Activated CD4-positive, CD25-positive, alpha-beta regulatory T cell treated with anti-CD3 and anti-CD28 coated beads, Interleukin-2, amount 50 U/mL, for 24 hours (primary cell): ENCODE data around the gene PICK1.
"Not testable (repeated sequence)": the region's sequence is repeated elsewhere in the genome, so short reads cannot be mapped to it uniquely, and the experiment has no call there.

Source experiments
- ATAC-seq, 2 donors: fragments of 150-1000 bp; cut with Tn5 transposase; one replicate each; pipeline ENCODE4 v1.10.0; 2021; ENCODE audit warnings: mild to moderate bottlenecking in 1 of 2, moderate library complexity in 1 of 2

PICK1 gene

GRCh38 chr22:38030311-38031133 lies 26.7 kb upstream of the PICK1 start:
- ATAC-seq: no peak

DNA sequence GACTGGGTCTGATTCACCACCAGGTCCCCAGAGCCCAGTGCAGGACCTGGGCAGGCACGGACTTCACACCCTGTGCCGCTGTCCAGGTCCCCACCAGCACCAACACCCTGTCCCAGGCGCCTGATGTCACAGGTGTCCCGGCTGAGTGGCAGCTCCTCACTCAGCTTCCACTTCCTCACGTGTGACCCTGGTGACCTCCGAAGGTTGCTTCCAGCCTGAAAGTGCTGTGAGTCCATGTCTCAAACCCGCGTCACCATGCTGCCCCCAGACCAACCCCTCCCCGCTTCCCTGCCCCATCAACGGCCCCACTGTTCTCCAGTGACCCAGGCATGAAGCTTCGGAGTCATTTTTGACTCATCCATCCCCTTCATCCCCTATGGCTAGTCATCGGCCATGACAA lies 25.7 kb upstream of the PICK1 start:
- no peak for ATAC-seq

- peak in 1 of 2 donors; percentile 10 for ATAC-seq
Observed at GRCh38 chr22:38032681-38033521, 24.3 kb upstream of the PICK1 start.

- ATAC-seq: no peak
Observed at GRCh38 chr22:38033522-38034277, 23.5 kb upstream of the PICK1 start.

- no peak for ATAC-seq
Observed at GRCh38 chr22:38034278-38034882, 22.8 kb upstream of the PICK1 start.

GRCh38 chr22:38034884-38035529 lies 22.2 kb upstream of the PICK1 start:
- no peak for ATAC-seq

DNA sequence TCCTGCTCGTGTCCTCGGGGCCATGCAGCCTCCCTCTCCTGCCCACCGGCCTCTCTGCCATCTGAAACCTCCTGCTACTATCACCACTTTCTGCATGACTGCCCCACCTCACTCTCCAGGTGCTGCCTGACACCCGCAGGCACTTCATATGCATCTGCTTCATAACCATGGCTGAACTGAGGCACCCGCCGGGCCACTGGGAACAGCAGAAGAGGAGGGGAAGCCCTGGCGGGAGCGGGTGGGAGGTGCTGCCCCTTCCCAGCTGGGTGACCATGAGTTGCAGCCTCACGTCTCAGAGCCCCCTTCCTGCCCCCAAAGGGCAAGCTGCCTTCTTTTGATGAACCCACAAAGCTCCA lies 21.7 kb upstream of the PICK1 start:
- no peak for ATAC-seq

DNA sequence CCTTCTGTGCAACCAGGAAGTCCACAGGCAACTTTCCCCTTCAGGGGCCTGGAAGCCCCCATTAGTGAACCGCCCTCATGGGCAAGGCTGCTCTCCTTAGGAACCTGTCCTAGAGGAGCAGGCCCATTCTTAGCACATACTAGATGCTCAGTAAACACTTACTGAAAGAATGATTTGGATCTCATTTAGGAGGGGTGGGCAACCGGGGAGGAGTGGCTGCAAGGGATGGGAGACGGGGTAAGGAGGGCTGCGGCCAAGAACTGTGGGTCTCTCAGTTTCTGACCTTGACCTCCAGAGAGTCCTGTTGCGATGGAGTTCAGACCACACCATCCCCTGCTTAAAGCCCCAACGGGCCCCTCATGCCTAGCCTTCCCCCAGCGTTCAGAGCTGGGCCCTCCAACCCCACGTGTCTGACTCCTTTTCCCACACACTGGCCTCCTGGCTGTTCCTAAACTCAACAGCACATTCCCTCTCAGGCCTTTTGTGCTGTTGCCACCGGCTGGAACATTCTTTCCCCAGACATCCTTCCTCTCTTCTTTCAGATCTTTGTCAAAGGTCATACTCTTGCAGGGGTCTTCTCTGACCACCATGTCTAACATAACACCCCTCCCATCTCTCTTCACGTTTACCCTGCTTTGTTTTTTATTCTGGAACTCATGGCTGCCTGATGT lies 20.7 kb upstream of the PICK1 start:
- no peak for ATAC-seq

DNA sequence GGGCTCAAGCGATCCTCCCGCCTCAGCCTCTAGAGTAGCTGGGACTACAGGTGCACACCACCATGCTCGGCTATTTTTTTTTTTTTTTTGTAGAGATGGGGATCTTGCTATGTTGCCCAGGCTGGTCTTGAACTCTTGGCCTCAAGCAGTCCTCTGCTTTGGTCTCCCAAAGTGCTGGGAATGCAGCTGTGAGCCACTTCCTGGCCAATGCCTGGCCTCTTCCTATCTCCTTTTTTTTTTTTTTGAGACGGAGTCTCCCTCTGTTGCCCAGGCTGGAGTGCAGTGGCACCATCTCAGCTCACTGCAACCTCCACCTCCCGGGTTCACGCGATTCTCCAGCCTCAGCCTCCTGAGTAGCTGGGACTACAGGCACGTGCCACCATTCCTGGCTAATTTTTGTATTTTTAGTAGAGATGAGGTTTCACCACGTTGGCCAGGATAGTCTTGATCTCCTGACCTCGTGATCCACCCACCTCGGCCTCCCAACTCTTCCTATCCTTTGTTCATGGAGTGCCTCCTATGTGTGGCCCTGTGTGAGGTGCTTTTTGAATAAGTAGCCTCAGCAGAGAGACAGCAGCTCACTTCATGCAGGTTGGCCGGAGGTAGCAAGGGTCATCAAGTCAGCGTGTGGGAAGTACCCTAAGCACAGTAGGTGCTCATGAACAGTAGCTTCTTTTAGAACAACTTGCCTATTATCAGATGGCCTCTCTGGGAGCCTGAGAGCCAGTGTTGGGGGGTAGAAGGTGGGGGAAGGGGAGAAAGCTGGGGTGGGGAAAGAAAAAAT lies 19.6 kb upstream of the PICK1 start:
- not testable (repeated sequence) for ATAC-seq

- ATAC-seq: no peak
Observed at GRCh38 chr22:38038426-38038825, 18.8 kb upstream of the PICK1 start.

- no peak for ATAC-seq
Observed at GRCh38 chr22:38038890-38039812, 18.1 kb upstream of the PICK1 start.

DNA sequence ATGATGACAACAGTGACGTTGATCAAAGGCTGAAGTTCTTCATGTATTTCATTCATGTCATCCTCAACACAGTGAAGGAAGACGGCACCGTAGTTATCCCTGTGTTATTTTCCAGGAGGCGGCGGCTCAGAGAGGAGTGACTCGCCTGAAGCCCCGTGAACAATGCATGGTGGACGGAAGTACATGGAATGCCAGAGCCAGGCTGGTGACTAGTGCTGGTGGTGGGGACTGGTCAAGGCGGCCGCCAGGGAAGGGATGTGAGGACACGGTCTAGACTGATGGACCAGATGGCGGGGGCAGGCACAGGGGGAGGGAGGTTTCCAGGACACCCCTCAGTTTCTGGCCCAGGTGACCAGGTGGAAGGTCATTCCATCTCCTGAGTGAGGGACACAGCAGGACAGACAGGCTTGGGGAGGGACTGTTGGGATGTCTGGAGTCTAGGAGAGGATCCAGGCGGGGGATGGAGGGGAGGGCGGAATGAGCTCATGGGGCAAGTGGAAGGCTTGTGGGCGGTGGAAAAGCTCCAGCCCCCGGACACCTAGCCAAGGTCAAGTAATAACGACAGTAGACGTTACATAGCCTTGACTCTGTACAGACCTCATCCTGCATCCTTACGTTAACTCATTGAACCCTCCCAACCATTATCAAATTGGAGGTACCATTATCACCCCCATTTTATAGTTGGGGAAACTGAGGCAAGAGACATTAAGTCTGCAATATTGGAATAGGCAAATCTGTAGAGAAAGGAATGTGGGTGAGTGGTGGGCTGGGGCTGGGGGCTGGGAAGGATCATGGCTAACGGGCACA lies 16.0 kb upstream of the PICK1 start:
- ATAC-seq: no peak

- ATAC-seq: no peak
Observed at GRCh38 chr22:38041760-38042487, 15.3 kb upstream of the PICK1 start.

DNA sequence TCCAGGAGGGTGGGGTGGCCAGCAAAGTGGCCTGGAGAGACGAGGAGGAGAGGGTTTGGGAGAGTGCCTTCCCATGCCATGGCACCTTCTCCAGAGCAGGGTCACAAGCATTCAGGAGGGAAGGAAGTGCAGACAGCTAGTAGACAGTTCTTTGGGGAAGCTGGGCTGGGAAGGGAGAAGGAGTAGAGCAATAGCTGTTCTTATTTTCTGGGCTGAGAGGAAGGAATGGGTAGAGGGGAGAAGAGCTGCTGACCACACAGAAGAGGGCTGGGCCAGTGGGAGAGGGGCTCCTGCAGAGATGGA lies 14.8 kb upstream of the PICK1 start:
- ATAC-seq: no peak

DNA sequence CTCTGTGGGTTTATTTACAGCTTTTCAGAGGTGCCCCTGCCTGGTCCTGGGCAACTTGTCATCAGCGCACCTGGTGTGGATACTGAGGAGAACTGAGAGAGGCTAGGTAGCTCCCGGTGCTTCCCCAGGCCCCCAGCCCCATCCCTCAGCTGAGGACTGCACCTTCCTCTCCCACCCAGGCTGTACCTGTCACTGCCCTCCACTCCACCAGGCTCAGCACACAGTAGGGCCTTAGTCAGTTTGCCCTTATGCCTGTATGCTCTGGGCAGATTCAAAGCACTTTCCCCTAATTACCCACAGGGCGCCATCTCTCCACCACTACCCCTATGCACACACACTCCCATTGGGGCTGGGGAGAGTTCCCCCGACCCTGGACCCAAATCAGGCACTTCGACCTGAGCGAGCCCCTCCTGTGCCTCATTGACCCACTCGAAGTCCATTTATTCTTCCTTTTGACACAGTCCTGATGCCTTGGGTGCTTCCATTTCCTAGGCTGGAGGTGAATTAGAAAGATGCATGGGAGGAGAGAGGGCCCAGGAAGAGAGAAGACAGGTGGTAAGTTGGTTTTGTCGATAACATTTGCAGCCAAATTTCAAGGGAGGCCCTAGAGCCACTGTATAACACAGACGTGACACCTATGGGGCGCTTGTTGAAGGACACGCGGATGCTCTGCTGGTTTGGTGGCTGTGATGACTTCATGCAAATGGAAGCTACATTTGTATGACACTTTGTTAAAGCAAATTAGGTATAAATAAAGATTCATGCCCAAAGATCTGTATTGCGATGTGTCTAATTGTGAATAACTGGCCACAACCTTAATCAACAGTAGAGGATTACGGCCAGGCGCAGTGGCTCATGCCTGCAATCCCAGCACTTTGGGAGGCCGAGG lies 13.8 kb upstream of the PICK1 start:
- ATAC-seq: no peak

DNA sequence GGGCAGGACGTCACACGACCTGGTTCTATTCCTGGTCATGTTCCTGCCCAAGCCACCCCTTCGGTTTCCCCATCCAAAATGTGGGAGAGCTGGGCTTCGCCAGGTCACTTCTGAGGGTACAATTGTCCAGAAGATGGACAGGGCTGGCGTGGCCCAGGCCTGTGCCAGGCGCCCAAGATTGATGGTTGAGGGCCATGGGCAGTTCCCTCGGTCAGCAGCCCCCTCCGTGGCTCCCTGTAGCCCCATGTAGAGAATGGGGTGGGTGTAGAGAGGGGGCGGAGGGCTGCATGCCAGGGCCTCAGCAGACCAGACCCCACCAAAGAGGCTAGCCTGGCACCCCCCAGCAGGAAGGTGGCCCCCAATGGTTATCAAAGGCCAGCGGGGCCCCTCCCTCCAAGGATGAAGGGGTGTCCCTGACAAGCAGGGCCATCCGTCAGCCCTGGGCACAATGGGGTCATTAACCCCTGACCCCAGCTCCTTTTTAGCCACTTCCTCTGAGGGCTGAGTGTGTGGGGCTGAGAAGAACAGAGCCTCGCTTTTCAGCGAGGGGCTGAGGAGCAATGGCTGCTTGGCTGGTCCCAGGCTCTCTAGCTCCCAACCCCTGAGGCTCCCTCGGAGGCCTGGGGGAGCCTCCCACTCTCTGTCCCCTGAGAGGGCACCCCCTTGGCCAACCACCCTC lies 11.0 kb upstream of the PICK1 start:
- no peak for ATAC-seq
